CD4-positive, alpha-beta T cell treated with Interleukin-4 for 4 hours (primary cell): ENCODE results near the gene HHAT.
"Not testable (repeated sequence)": the region's sequence is repeated elsewhere in the genome, so short reads cannot be mapped to it uniquely, and the experiment has no call there.

Experiments
- DNase-seq: peaks from one replicate; pipeline ENCODE4 v3.0.0-alpha.2; 2020

Gene HHAT

GRCh38 chr1:210315529-210315928 is 13.2 kb upstream of the HHAT start:
- DNase-seq: no peak

GRCh38 chr1:210321131-210321530 is 7.6 kb upstream of the HHAT start:
- DNase-seq: no peak

- DNase-seq: no peak
Measured at GRCh38 chr1:210321552-210321951, 7.2 kb upstream of the HHAT start.

- DNase-seq: no peak
Measured at GRCh38 chr1:210323957-210324356, 4.7 kb upstream of the HHAT start.

GRCh38 chr1:210325026-210325670 is 3.6 kb upstream of the HHAT start:
- DNase-seq: no peak

GRCh38 chr1:210328032-210328745 is 513 bp upstream of the HHAT start:
- no peak for DNase-seq

GRCh38 chr1:210330279-210330866 is 1.7 kb downstream of the HHAT start:
- DNase-seq: no peak

- DNase-seq: peak; percentile 86
Measured at GRCh38 chr1:210332233-210332632, 3.5 kb downstream of the HHAT start.

- DNase-seq: peak; percentile 88
Measured at GRCh38 chr1:210332719-210333398, 4.2 kb downstream of the HHAT start.

- no peak for DNase-seq
Measured at GRCh38 chr1:210335001-210335400, 6.3 kb downstream of the HHAT start.

- DNase-seq: no peak
Measured at GRCh38 chr1:210336362-210336761, 7.7 kb downstream of the HHAT start.

GRCh38 chr1:210339500-210339899 is 10.8 kb downstream of the HHAT start:
- DNase-seq: no peak

- DNase-seq: no peak
Measured at GRCh38 chr1:210340311-210340710, 11.6 kb downstream of the HHAT start.

- peak; percentile 54 for DNase-seq
Measured at GRCh38 chr1:210340841-210341240, 12.1 kb downstream of the HHAT start.

GRCh38 chr1:210342986-210343780 is 14.5 kb downstream of the HHAT start:
- no peak for DNase-seq

- DNase-seq: no peak
Measured at GRCh38 chr1:210344706-210345105, 16.0 kb downstream of the HHAT start.

- DNase-seq: peak; percentile 28
Measured at GRCh38 chr1:210347112-210347511, 18.4 kb downstream of the HHAT start.

GRCh38 chr1:210351496-210351895 is 22.8 kb downstream of the HHAT start:
- DNase-seq: no peak

- no peak for DNase-seq
Measured at GRCh38 chr1:210352575-210352974, 23.9 kb downstream of the HHAT start.

GRCh38 chr1:210354305-210354704 is 25.6 kb downstream of the HHAT start:
- not testable (repeated sequence) for DNase-seq

GRCh38 chr1:210358626-210359025 is 29.9 kb downstream of the HHAT start:
- no peak for DNase-seq

- DNase-seq: no peak
Measured at GRCh38 chr1:210359255-210359654, 30.6 kb downstream of the HHAT start.
